HG03565 (cell line): ENCODE results near the gene PNMA8A.
"Not testable (repeated sequence)": the region's sequence is repeated elsewhere in the genome, so short reads cannot be mapped to it uniquely, and the experiment has no call there.

Experiments used
- ATAC-seq: cut with Tn5 transposase; IDR thresholded peaks from one replicate; pipeline ENCODE4 v1.9.1; 2021; ENCODE audit warnings: mild to moderate bottlenecking, moderate library complexity; ENCODE audit not compliant: unreplicated experiment

PNMA8A gene, protein sequence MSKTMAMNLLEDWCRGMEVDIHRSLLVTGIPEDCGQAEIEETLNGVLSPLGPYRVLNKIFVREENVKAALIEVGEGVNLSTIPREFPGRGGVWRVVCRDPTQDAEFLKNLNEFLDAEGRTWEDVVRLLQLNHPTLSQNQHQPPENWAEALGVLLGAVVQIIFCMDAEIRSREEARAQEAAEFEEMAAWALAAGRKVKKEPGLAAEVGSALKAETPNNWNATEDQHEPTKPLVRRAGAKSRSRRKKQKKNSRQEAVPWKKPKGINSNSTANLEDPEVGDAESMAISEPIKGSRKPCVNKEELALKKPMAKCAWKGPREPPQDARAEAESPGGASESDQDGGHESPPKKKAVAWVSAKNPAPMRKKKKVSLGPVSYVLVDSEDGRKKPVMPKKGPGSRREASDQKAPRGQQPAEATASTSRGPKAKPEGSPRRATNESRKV

DNA sequence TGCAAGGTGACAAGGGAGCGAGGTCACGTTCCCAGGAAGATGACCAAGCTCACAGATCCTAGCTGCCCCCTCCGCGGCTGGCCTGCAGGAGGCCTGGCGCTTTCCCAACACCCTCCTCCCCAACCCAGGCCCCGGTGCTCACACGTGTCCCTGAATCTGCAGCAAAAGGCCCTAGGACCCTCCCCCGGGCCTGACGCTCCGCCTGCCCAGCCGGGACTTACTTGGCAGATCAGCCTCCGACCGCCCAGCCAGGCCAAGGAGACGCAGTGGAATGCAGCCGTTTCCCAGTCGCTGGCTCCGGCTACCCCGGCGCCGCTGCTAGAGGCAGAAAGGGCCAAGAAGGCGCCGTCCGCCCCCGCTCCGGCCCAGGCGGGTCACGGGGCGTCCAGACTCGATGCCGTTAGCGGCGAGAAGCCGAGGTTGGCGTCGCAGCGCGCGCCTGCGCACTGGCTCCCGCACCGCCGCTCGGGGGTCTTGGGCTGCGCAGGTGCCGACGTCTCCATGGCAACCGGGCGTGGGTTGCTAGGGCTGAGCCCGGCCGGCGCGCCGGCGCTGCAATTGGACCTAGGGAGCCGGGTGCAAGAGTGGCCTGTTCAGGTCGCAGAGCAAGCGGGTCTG, at the start of gene PNMA8A:
PNMA8A (minus strand) TSS at position 448 of the 618 bp plus-strand sequence. CDS start 528 bp downstream, outside the sequence.
- no peak for ATAC-seq

GRCh38 chr19:46520616-46521015, 49.3 kb upstream of the PNMA8A start:
- no peak for ATAC-seq

GRCh38 chr19:46517471-46517870, 46.1 kb upstream of the PNMA8A start:
- ATAC-seq = no peak

GRCh38 chr19:46515879-46516350, 44.6 kb upstream of the PNMA8A start:
- no peak for ATAC-seq

DNA sequence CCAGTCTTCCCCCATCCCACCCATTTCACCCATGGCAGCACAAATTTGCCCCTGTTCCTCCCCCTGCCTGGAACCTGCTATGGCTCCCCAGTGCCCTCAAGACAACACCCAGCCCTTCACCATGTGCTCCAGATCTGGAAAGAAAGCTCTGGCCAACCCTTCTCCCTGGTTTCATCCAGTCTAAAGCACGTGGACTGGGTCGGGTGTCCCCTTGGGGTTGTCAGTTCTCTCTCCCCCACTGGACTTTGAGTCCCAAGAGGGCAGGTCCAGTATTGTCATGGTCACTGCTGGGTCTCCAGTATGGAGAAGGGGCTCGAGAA, 43.9 kb upstream of the PNMA8A start:
- no peak for ATAC-seq

- no peak for ATAC-seq
Observed at GRCh38 chr19:46514589-46515289, 43.4 kb upstream of the PNMA8A start.

DNA sequence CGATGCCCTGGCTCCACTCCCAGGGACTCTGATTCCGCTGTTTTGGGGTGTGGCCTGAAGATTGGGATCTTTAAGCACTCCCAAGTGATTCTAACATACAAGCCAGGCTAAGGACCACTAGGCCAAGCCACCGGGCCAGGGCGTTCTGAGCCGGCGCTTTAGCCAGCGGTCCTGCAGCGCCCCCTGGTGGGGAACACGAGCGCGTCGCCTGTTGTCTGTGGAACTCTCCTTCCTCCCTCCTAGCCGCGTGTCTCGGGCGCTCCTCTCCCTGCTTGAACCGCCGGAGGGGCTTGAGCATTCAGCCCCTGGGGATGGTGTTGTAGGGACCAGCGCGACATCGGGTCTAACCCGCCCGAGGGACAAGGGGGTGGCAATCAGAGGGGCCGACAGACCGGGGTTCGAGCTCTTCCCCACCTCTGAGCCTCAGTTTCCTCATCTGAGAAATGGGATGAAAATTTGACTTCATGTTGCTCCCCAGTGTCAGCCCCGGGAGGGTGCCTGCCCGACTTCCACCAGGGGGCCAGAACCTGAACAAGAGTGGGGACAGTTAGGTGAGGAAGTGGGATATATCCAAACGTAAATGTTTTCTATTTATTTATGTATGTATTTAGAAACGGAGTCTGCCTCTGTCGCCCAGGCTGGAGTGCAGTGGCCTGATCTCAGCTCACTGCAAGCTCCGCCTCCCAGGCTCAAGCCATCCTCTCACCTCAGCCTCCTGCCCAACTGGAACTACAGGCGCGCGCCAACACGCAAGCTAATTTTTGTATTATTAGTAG, 42.3 kb upstream of the PNMA8A start:
- ATAC-seq = no peak

DNA sequence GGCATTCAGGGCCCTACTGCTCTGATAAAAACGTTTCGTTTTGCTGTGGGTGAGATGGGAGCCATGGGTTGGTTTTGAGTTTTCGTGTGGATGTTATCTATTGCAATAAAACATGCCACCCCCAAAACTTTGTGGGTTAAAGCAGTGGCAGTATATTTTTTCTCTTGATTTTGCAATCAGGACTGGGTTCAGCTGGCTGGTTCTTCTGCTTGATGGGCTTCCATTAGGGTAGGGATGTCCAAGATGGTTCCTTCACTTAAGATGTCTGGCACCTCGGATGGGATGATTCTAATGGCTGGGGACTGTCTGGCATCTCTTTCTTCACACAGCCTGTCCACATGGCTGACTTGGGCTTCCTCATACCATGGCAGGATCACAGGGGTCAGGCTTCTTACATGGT, 39.9 kb upstream of the PNMA8A start:
- ATAC-seq = no peak

DNA sequence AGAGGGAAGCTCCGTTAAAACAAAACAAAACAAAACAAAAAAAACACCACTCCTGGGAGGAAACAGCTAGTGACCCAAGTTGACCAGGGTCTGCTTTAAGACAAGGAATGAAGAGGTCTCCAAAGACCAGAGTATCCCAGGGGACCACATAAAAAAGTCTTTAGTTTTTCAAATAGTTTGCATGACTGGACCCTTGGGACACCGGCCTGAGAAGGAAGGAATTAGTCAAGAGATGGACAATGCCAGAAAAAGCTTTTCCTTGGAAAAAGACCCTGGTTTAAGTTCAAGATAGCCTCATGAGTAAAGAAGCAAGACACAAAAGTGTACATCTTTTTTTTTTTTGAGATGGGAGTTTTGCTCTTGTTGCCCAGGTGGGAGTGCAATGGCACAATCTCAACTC, 36.8 kb upstream of the PNMA8A start:
- ATAC-seq = no peak

GRCh38 chr19:46503848-46504453, 32.6 kb upstream of the PNMA8A start:
- no peak for ATAC-seq

DNA sequence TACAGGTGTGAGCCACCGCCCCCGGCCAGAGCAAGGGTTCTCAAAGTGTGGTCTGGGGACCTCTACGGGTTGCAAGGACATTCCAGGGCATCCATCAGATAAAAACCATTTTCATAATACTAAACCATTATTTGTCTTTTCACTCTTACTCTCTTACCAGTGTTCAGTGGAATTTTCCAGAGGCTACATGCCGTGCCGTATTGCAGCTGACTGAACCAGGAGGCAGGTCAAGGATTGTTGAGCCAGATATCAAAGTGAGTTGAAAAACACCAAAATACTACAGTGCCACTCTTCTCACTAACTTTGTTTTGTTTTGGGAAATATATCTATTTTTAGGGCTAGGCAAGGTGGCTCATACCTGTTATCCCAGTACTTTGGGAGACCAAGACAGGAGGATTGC, 31.5 kb upstream of the PNMA8A start:
- no peak for ATAC-seq

DNA sequence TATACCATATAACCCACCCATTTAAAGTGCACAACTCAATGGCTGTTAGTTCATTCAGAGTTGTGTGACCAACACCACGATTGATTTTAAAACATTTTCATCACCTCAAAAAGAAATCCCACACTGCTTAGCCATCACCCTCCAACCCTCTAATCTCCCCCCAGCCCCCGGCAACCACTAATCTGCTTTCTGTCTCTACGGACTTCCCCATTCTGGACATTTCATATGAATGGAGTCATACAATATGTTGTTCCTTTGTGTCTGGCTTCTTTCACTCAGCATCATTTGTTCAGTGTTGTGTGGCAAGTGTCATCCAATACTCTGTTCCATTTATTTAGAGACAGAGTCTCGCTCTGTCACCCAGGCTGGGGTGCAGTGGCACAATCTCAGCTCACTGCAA, 28.3 kb upstream of the PNMA8A start:
- no peak for ATAC-seq

GRCh38 chr19:46497773-46498172, 26.4 kb upstream of the PNMA8A start:
- no peak for ATAC-seq

GRCh38 chr19:46496886-46497285, 25.5 kb upstream of the PNMA8A start:
- not testable (repeated sequence) for ATAC-seq

- no peak for ATAC-seq
Observed at GRCh38 chr19:46496304-46496703, 24.9 kb upstream of the PNMA8A start.

- ATAC-seq = no peak
Observed at GRCh38 chr19:46495786-46496099, 24.4 kb upstream of the PNMA8A start, which contains the start of gene PNMA8B. Gene PNMA8B, minus strand, starts transcription at chr19:46495867. Its CDS starts 402 bp downstream, at chr19:46495465.

DNA sequence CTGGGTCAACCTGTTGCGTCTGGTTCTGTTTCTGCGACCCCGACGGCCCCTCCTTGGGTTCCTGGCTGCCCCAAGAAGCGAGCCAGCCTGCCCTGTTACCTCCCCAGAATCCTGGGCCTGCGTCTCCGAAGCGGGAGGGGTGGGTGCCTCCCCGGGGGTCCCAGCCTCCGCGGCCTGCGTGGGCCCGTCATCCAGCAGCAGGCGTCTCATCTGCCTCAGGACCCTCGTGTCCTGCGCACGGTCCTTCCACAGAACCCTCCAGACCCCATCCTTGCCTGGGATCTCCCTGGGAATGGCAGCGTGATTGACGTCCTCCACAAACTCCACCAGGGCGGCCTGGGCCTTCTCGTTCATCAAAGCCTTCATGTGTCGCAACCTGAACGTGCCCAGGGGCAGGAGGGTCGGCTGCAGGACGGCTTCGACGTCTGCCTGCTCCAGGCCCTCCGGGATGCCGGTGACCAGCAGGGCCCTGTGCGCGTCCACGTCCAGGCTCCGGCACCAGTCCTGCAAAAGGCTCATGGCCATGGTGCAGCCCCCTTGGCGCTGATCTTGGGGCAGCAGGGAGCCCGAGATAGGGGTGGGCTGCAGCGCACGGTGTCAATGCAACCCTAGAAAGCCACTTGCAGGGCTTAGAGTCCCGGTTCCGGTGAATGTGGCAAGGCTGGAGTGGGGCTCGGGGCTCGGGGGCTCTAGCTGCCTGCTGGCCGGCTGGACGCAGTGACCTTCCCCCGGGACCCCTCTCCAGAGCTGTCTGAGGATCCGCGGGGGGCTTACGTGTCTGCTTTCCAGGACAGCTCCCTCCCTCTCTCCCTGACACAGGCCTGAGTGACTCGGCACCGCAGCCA, 23.8 kb upstream of the PNMA8A start:
- ATAC-seq = no peak

DNA sequence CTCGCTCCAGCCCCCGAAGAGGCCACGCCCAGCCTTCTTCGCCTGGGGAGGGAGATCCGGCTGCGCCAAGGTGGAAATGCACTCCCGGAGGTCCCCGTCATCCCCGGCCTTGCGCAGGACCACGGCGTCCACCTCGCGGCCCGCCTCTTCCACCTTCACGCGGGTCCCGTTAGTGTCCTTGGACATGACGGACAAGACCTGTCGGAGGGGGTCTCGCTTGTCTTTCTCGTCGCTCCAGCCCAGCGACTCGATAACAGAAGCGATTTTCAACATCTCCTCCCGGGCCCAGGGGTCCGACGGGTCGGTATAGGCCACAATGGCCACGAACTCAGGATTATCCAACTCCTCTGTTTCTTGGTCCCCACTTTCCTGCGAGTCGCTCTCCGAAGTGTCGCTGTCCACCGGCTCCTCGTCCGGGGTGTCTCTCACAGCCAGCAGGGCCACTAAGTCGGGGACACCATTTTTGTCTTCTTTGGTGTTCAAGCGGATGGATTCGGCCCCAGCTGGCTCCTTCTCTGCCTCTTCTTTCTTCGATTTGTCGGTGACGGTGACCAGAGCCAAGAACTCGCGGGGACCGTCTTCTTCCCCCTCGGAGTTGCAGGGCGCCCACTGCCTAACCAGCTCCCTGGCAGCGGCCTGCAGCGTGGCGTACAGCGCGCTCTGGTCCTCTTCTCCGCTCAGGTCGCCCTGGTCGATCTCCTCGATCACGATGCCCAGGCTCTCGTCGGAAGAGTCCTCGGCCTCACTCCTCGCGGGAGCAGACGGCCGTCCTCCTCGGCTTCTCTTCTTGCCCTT, 23.0 kb upstream of the PNMA8A start:
- no peak for ATAC-seq
